Liver (tissue), 9 donors: ENCODE results near the gene IQCK. TPM values are rescaled to one million over a fixed set of nuclear protein-coding genes. Genes with fewer than 3 reads are reported as not detected.
A peak's percentile ranks its signal among the peaks of the same experiment; 100 is the strongest.

Experiments
- DNase-seq: peaks from one replicate; pipeline ENCODE4 v3.0.0-alpha.2; 2017; ENCODE audit warnings: low spot score
- H3K27ac ChIP-seq, 2 donors: one replicate each; pipeline ENCODE4 v1.7.0; 2013; ENCODE audit warnings: inconsistent platforms in 2 of 2, low read length in 2 of 2, control low read depth in 1 of 2, low read depth in 1 of 2, mild to moderate bottlenecking in 1 of 2
- H3K27me3 ChIP-seq, 4 donors: one replicate each; pipeline versions ENCODE4 v1.6.1 to v1.7.0; 2013; ENCODE audit warnings: low read length in 3 of 4, inconsistent platforms in 1 of 4, mild to moderate bottlenecking in 1 of 4, moderate library complexity in 1 of 4; ENCODE audit not compliant: control insufficient read depth in 4 of 4, insufficient read depth in 4 of 4
- H3K36me3 ChIP-seq, 4 donors: one replicate each; pipeline versions ENCODE4 v1.6.1 to v1.7.0; 2013; ENCODE audit warnings: low read length in 3 of 4, mild to moderate bottlenecking in 3 of 4, low read depth in 1 of 4, moderate library complexity in 1 of 4; ENCODE audit not compliant: control insufficient read depth in 4 of 4, insufficient read depth in 3 of 4
- H3K4me1 ChIP-seq, 4 donors: one replicate each; pipeline versions ENCODE4 v1.6.1 to v1.7.0; 2013; ENCODE audit warnings: low read length in 3 of 4, mild to moderate bottlenecking in 3 of 4, moderate library complexity in 1 of 4; ENCODE audit not compliant: control insufficient read depth in 4 of 4, insufficient read depth in 4 of 4
- H3K4me3 ChIP-seq, 3 donors: one replicate each; pipeline versions ENCODE4 v1.6.1 to v1.7.0; 2013; ENCODE audit warnings: low read length in 3 of 3, control low read depth in 1 of 3, low read depth in 1 of 3, mild to moderate bottlenecking in 1 of 3
- H3K9ac ChIP-seq, 2 donors: one replicate each; pipeline ENCODE4 v1.7.0; 2013; ENCODE audit warnings: low read length in 2 of 2, mild to moderate bottlenecking in 2 of 2, moderate library complexity in 2 of 2, control low read depth in 1 of 2, low read depth in 1 of 2
- H3K9me3 ChIP-seq, 4 donors: one replicate each; pipeline versions ENCODE4 v1.6.1 to v1.7.0; 2013; ENCODE audit warnings: low read length in 3 of 4; ENCODE audit not compliant: control insufficient read depth in 4 of 4
- FOXA2 ChIP-seq: IDR thresholded peaks from 2 replicates; pipeline ENCODE4 v1.6.1; 2016; ENCODE audit warnings: antibody characterized with exemption
- GABPA ChIP-seq, 2 donors: IDR thresholded peaks in 1 of 2; conservative IDR thresholded peaks in 1 of 2; 2 replicates each; pipeline ENCODE4 v1.6.1; 2016; ENCODE audit warnings: antibody characterized with exemption in 2 of 2, mild to moderate bottlenecking in 1 of 2, moderate library complexity in 1 of 2
- HNF4A ChIP-seq, 2 donors: conservative IDR thresholded peaks; 2 replicates each; pipeline ENCODE4 v1.6.1; 2016; ENCODE audit warnings: antibody characterized with exemption in 2 of 2, mild to moderate bottlenecking in 2 of 2
- NR2F2 ChIP-seq: IDR thresholded peaks from 2 replicates; pipeline ENCODE4 v1.6.1; 2016; ENCODE audit warnings: antibody characterized with exemption
- RAD21 ChIP-seq, 2 donors: IDR thresholded peaks; 2 replicates each; pipeline ENCODE4 v1.6.1; 2016; ENCODE audit warnings: antibody characterized with exemption in 2 of 2, mild to moderate bottlenecking in 2 of 2
- RXRA ChIP-seq, 2 donors: IDR thresholded peaks; 2 replicates each; pipeline ENCODE4 v1.6.1; 2017 to 2018; ENCODE audit warnings: antibody characterized with exemption in 2 of 2, mild to moderate bottlenecking in 1 of 2
- TAF1 ChIP-seq: conservative IDR thresholded peaks from 2 replicates; pipeline ENCODE4 v1.6.1; 2016; ENCODE audit warnings: antibody characterized with exemption, mild to moderate bottlenecking
- YY1 ChIP-seq: IDR thresholded peaks from 2 replicates; pipeline ENCODE4 v1.6.1; 2016; ENCODE audit warnings: antibody characterized with exemption, mild to moderate bottlenecking
- WGBS: extraction: QIAGEN DNeasy Blood & Tissue Kit; methylation state at CpG from one replicate; pipeline ENCODE4 v1.1.7; 2013; 5-methylcytosine and 5-hydroxymethylcytosine counted together
- polyA plus RNA-seq, 2 donors: library from polyadenylated mRNA; stranded (reverse) in 1 of 2; unstranded in 1 of 2; fragments of 200-250 nt in 1 of 2; fragments of >200 nt in 1 of 2; fragmentation: Nextera tagmentation in 1 of 2; extraction: Ambion mirVana in 1 of 2; gene quantifications; one replicate each; pipeline versions ENCODE4 v1.2.1 to v1.2.3, GENCODE V29; 2013 to 2015
- total RNA-seq, 2 donors: library from RNA; depleted of rRNA; stranded (reverse); fragments of >200 nt; gene quantifications; one replicate each; pipeline ENCODE4 v1.2.3, GENCODE V29; 2014
- TF ChIP-seq, protein P1 (sequence below): IDR thresholded peaks from 2 replicates; pipeline ENCODE4 v1.6.1; 2016; ENCODE audit warnings: antibody characterized with exemption
- TF ChIP-seq, protein P2 (sequence below): IDR thresholded peaks from 2 replicates; pipeline ENCODE4 v1.6.1; 2016; ENCODE audit warnings: antibody characterized with exemption
- TF ChIP-seq, protein P3 (sequence below): fragments of 150-350 bp; IDR thresholded peaks from 2 replicates; pipeline ENCODE4 v1.5.1; 2017; ENCODE audit warnings: improper control_type of control experiment, low read depth, low read length; ENCODE audit not compliant: missing input control
- donor health status: healthy.
- donor health status: healthy.
- donor health status: healthy.
- donor health status: healthy.
- donor health status: healthy.

The IQCK gene
- total and polyA plus RNA-seq, 4 donors = 2.1 to 4.4 (median 2.9) TPM

DNA sequence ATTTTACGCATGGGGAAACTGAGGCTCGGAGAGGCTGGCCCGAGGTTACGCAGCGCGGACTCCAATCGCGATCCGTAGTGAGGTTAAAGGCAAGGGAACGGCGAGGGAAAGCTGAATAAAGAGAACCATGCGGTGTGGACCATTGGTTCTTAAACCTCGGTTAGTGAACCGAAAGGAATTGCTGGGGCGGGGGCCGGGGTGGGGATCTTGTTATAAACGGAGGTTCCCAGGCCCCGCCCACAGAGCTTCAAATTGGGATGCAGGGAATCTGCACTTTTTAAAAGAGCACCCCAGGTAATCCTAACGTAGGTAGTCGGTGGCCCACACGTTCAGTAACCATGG is 524 bp downstream of the IQCK start:
- no peaks in the 10 kb centered on the region for H3K27me3 ChIP-seq
- H3K9me3 ChIP-seq = no peaks in the 10 kb centered on the region
- H3K36me3 ChIP-seq = peaks cover 0 to 7% (median 3%) of the 10 kb centered on the region in 4 donors
- no peak for DNase-seq
- peaks cover 0 to 19% (median 14%) of the 10 kb centered on the region in 4 donors for H3K4me1 ChIP-seq
- WGBS = under 1% methylated on average over 21 of the region's 21 CpGs
- peak overlapping the region; percentile 97 to 100 (median 99) for H3K4me3 ChIP-seq
- H3K27ac ChIP-seq = no peak overlapping the region
- TF ChIP-seq RAD21 (IDR thresholded peaks at IDR 0.05) (no peak), RXRA (IDR thresholded peaks at IDR 0.05) (no peak), TAF1 (no peak), HNF4A (conservative IDR thresholded peaks at IDR 0.05) (no peak), FOXA2 (no peak)
- TF ChIP-seq, protein P1, sequence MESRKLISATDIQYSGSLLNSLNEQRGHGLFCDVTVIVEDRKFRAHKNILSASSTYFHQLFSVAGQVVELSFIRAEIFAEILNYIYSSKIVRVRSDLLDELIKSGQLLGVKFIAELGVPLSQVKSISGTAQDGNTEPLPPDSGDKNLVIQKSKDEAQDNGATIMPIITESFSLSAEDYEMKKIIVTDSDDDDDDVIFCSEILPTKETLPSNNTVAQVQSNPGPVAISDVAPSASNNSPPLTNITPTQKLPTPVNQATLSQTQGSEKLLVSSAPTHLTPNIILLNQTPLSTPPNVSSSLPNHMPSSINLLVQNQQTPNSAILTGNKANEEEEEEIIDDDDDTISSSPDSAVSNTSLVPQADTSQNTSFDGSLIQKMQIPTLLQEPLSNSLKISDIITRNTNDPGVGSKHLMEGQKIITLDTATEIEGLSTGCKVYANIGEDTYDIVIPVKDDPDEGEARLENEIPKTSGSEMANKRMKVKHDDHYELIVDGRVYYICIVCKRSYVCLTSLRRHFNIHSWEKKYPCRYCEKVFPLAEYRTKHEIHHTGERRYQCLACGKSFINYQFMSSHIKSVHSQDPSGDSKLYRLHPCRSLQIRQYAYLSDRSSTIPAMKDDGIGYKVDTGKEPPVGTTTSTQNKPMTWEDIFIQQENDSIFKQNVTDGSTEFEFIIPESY = no peak
- TF ChIP-seq, protein P2, sequence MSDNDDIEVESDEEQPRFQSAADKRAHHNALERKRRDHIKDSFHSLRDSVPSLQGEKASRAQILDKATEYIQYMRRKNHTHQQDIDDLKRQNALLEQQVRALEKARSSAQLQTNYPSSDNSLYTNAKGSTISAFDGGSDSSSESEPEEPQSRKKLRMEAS = no peak
- peak overlapping the region in 1 of 2 donors; percentile 20 for H3K9ac ChIP-seq

DNA sequence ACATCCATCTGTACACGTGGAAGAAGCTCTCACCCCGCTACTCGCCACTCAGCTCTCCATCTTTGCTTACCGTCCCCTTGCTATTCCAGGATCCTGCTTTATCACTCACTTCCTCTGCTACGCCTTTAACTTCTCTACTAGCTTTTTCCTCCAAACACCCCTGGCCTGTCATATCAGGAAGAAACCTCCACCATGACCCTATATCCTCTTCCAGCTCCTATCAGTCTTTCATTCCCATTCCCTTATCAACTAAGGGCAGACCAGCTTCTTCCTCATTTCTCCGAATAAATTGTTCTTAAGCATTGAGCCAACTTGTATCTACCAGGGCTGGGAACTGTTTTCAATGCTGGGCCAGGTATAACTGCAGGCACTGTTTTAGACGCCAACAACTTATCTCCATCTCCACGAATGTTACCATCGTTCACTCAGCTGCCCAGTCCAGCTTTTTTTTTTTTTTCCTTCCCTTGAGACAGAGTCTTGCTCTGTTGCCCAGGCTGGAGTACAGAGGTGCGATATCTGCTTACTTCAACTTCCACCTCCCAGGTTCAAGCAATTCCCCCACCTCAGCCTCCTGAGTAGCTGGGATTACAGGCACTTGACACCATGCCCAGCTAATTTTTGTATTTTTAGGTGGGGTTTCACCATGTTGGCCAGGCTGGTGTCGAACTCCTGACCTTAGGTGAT is 4.3 kb downstream of the IQCK start:
- Histone ChIP-seq H3K4me1 (peaks cover 0 to 7% (median 6%) of the 10 kb centered on the region in 4 donors), H3K9me3 (no peaks in the 10 kb centered on the region), H3K27ac (no peak overlapping the region), H3K9ac (no peak overlapping the region), H3K4me3 (no peak overlapping the region), H3K36me3 (no peaks in the 10 kb centered on the region), H3K27me3 (no peaks in the 10 kb centered on the region)
- DNase-seq = no peak
- WGBS = 81% methylated on average over 11 of the region's 11 CpGs
- TF ChIP-seq NR2F2 = peak; percentile 61
- TF ChIP-seq, protein P3, sequence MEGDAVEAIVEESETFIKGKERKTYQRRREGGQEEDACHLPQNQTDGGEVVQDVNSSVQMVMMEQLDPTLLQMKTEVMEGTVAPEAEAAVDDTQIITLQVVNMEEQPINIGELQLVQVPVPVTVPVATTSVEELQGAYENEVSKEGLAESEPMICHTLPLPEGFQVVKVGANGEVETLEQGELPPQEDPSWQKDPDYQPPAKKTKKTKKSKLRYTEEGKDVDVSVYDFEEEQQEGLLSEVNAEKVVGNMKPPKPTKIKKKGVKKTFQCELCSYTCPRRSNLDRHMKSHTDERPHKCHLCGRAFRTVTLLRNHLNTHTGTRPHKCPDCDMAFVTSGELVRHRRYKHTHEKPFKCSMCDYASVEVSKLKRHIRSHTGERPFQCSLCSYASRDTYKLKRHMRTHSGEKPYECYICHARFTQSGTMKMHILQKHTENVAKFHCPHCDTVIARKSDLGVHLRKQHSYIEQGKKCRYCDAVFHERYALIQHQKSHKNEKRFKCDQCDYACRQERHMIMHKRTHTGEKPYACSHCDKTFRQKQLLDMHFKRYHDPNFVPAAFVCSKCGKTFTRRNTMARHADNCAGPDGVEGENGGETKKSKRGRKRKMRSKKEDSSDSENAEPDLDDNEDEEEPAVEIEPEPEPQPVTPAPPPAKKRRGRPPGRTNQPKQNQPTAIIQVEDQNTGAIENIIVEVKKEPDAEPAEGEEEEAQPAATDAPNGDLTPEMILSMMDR = no peak

DNA sequence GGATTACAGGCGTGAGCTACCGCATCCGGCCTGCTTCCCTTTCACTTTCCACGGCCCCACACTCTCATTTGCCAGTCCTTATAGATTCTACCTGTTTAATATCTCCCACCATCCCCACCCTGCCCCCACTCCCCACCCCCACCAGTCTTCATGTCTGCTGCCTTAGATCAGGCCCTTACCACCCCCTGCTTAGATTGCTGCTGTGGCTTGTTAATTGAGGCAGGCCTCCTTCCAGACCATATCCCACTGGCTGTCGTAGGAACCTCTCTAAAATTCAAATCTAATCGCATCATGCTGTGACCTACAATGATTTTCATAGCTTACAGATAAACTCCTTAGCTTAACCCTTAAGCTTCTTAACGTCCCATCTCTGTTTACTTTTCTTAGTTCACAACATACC is 4.9 kb downstream of the IQCK start:
- Histone ChIP-seq H3K4me1 (peaks cover 0 to 6% (median 4%) of the 10 kb centered on the region in 4 donors), H3K9ac (no peak overlapping the region), H3K27ac (no peak overlapping the region), H3K36me3 (no peaks in the 10 kb centered on the region), H3K27me3 (no peaks in the 10 kb centered on the region), H3K9me3 (no peaks in the 10 kb centered on the region), H3K4me3 (no peak overlapping the region)
- TF ChIP-seq RAD21 (IDR thresholded peaks at IDR 0.05) (no peak), YY1 (no peak), FOXA2 (no peak), GABPA (IDR thresholded peaks at IDR 0.05 in 1 of 2, conservative IDR thresholded peaks at IDR 0.05 in 1 of 2) (no peak)
- TF ChIP-seq, protein P2 = no peak
- TF ChIP-seq, protein P3 = no peak
- 88% methylated on average over 7 of the region's 7 CpGs for WGBS
- no peak for DNase-seq
